GM12878 (cell line): ENCODE data around the gene PCBD1. TPM values are rescaled to one million over a fixed set of nuclear protein-coding genes. Genes with fewer than 3 reads are reported as not detected.

ENCODE experiments used
- ATAC-seq: fragments of 200-7000 bp; cut with Tn5 transposase; 3 replicates; pipeline ENCODE4 v1.9.1; 2020; ENCODE audit warnings: mild to moderate bottlenecking, moderate library complexity
- BruUV-seq: library from RNA; stranded (reverse); fragments of 400-500 nt; replicated peaks from 2 replicates; lab custom pipeline; 2021; lab: Mats Ljungman, UMichigan
- CTCF ChIA-PET: fragments of 300-600 bp; sonication (Branson Sonifier 250); formaldehyde crosslinking; extraction: SDS; loops from one replicate; lab custom pipeline; 2021; ENCODE audit warnings: inconsistent platforms; lab: Yijun Ruan, JAX
- POLR2A ChIA-PET: fragments of 350-600 bp; formaldehyde crosslinking; extraction: SDS; loops from one replicate; lab custom pipeline; 2021; ENCODE audit warnings: inconsistent platforms; lab: Charles Lee
- RAD21 ChIA-PET: fragments of 300-600 bp; sonication (Branson Sonifier 250); formaldehyde crosslinking; loops from one replicate; lab custom pipeline; 2023; ENCODE audit warnings: antibody characterized with exemption; ENCODE audit not compliant: unreplicated experiment; lab: Charles Lee
- SMC1A ChIA-PET: fragments of 300-600 bp; sonication (Branson Sonifier 250); formaldehyde crosslinking; loops from one replicate; lab custom pipeline; 2023; ENCODE audit not compliant: unreplicated experiment, uncharacterized antibody; lab: Charles Lee
- DNase-seq: peaks from one replicate; pipeline ENCODE4 v3.0.0-alpha.2; 2011; ENCODE audit warnings: low read depth, low spot score
- FAIRE-seq: peaks from 3 replicates; lab custom pipeline; 2011; peaks lifted over from hg19 to GRCh38; lab: Jason Lieb, UNC
- H2AFZ ChIP-seq: 2 replicates; pipeline ENCODE4 v1.6.0; 2011; ENCODE audit warnings: low read depth, low read length, control low read depth; ENCODE audit not compliant: control insufficient read depth
- H3K27ac ChIP-seq: 2 replicates; pipeline ENCODE4 v1.5.1; 2011; ENCODE audit warnings: control low read depth; ENCODE audit not compliant: control insufficient read depth, insufficient read depth
- H3K27me3 ChIP-seq, 2 experiments: replicated peaks in 1 of 2; 2 replicates each; pipeline versions ENCODE4 v1.6.0 to v1.6.1; 2011; ENCODE audit warnings: low read length in 1 of 2; ENCODE audit not compliant: control insufficient read depth in 2 of 2, insufficient read depth in 2 of 2
- H3K36me3 ChIP-seq, 2 experiments: 2 replicates each; pipeline ENCODE4 v1.5.1; 2011; ENCODE audit warnings: low read length in 1 of 2; ENCODE audit not compliant: control insufficient read depth in 2 of 2, insufficient read depth in 2 of 2
- H3K4me1 ChIP-seq: 2 replicates; pipeline ENCODE4 v1.6.1; 2011; ENCODE audit warnings: mild to moderate bottlenecking, low read length, moderate library complexity, mixed read lengths; ENCODE audit not compliant: control insufficient read depth, insufficient read depth
- H3K4me2 ChIP-seq: 2 replicates; pipeline ENCODE4 v1.6.0; 2011; ENCODE audit warnings: control low read depth; ENCODE audit not compliant: control insufficient read depth, insufficient read depth
- H3K4me3 ChIP-seq: fragments of 200-600 bp; sonication (generic); 2 replicates; pipeline ENCODE4 v1.5.1; 2016
- H3K79me2 ChIP-seq: 2 replicates; pipeline ENCODE4 v1.6.0; 2011; ENCODE audit warnings: low read length; ENCODE audit not compliant: control insufficient read depth, insufficient read depth
- H3K9ac ChIP-seq: 2 replicates; pipeline ENCODE4 v1.8.0; 2011; ENCODE audit warnings: low read length, control low read depth, mixed read lengths; ENCODE audit not compliant: control insufficient read depth, insufficient read depth
- H3K9me3 ChIP-seq: replicated peaks from 3 replicates; pipeline ENCODE4 v1.5.1; 2011; ENCODE audit warnings: mild to moderate bottlenecking, low read length; ENCODE audit not compliant: control insufficient read depth, insufficient read depth
- H4K20me1 ChIP-seq: 2 replicates; pipeline ENCODE4 v1.6.0; 2011; ENCODE audit not compliant: control insufficient read depth, insufficient read depth
- EGR1 ChIP-seq, 2 experiments: IDR thresholded peaks; 1 replicate in 1 of 2; 2 replicates in 1 of 2; pipeline ENCODE4 v1.6.1; 2011 to 2012; ENCODE audit warnings: low read depth in 2 of 2, low read length in 2 of 2, borderline replicate concordance in 1 of 2, mild to moderate bottlenecking in 1 of 2, moderate library complexity in 1 of 2
- EP300 ChIP-seq, 2 experiments: fragments of 150-350 bp in 1 of 2; IDR thresholded peaks; 2 replicates each; pipeline ENCODE4 v1.6.1; 2011 to 2012; ENCODE audit warnings: low read depth in 2 of 2, low read length in 2 of 2, borderline replicate concordance in 1 of 2, improper control_type of control experiment in 1 of 2, inconsistent platforms in 1 of 2; ENCODE audit not compliant: control insufficient read depth in 1 of 2
- FOS ChIP-seq: IDR thresholded peaks from 3 replicates; pipeline ENCODE4 v1.6.1; 2011; ENCODE audit warnings: borderline replicate concordance; ENCODE audit not compliant: insufficient read length; ENCODE audit errors: extremely low read depth
- MTA3 ChIP-seq: IDR thresholded peaks from 2 replicates; pipeline ENCODE4 v1.6.1; 2012; ENCODE audit warnings: low read length, inconsistent platforms, borderline replicate concordance
- POLR2AphosphoS2 ChIP-seq: IDR thresholded peaks from 2 replicates; pipeline ENCODE4 v1.6.1; 2011; ENCODE audit warnings: low read depth, mild to moderate bottlenecking, low read length, improper control_type of control experiment, moderate library complexity
- RB1 ChIP-seq: fragments of 450-650 bp; formaldehyde crosslinking; IDR thresholded peaks from 2 replicates; pipeline ENCODE4 v1.6.1; 2017; ENCODE audit warnings: mild to moderate bottlenecking, borderline replicate concordance
- RBBP5 ChIP-seq: fragments of 200-600 bp; sonication (generic); conservative IDR thresholded peaks from 2 replicates; pipeline ENCODE4 v1.6.1; 2016
- RCOR1 ChIP-seq: conservative IDR thresholded peaks from 2 replicates; pipeline ENCODE4 v1.6.1; 2012; ENCODE audit warnings: low read depth, low read length, improper control_type of control experiment
- SUPT20H ChIP-seq: IDR thresholded peaks from 2 replicates; pipeline ENCODE4 v1.6.1; 2011; ENCODE audit warnings: low read depth, mild to moderate bottlenecking, low read length, moderate library complexity, borderline replicate concordance; ENCODE audit not compliant: control insufficient read depth
- ZNF207 ChIP-seq: fragments of 450-650 bp; IDR thresholded peaks from 2 replicates; pipeline ENCODE4 v1.6.1; 2014; ENCODE audit warnings: antibody characterized with exemption, mild to moderate bottlenecking, borderline replicate concordance
- ZNF217 ChIP-seq: fragments of 450-650 bp; IDR thresholded peaks from 2 replicates; pipeline ENCODE4 v1.6.1; 2017; ENCODE audit warnings: antibody characterized with exemption, mild to moderate bottlenecking
- ZNF24 ChIP-seq: fragments of 450-650 bp; IDR thresholded peaks from 2 replicates; pipeline ENCODE4 v1.6.1; 2017; ENCODE audit warnings: antibody characterized with exemption, mild to moderate bottlenecking
- WGBS: methylation state at CpG from one replicate; pipeline ENCODE4 v1.1.6; 2016; ENCODE audit warnings: low lambda C conversion rate; ENCODE audit not compliant: insufficient replicate concordance, insufficient coverage; ENCODE audit errors: missing lambda C conversion rate; 5-methylcytosine and 5-hydroxymethylcytosine counted together
- in situ Hi-C: fragments of 300-500 bp; cut with MboI; formaldehyde crosslinking; loops from 9 replicates; pipeline ENCODE4 v1.14.3; 2018; ENCODE audit warnings: mixed read lengths
- intact Hi-C: fragments of 100-400 bp; cut with micrococcal nuclease; formaldehyde crosslinking; loops from one replicate; pipeline ENCODE4 v1.14.2; 2022; ENCODE audit not compliant: unreplicated experiment
- polyA plus RNA-seq, 11 experiments: library from polyadenylated mRNA; depleted of rRNA in 4 of 11; unstranded in 6 of 11; stranded (reverse) in 5 of 11; fragments of >200 nt; fragmentation: Nextera tagmentation in 4 of 11; fragmentation: Illumina TruSeq in 1 of 11; extraction: Ambion mirVana in 4 of 11; extraction: Trizol in 1 of 11; gene quantifications; 1 replicate in 1 of 11; 2 replicates in 10 of 11; pipeline versions ENCODE4 v1.2.1 to v1.2.3, GENCODE V29; 2011 to 2016; ENCODE audit warnings: inconsistent platforms in 2 of 11, missing spikeins in 2 of 11, low read depth in 1 of 11
- total RNA-seq, 4 experiments: library from RNA; depleted of rRNA in 3 of 4; stranded (reverse); fragments of >200 nt in 3 of 4; fragmentation: Illumina TruSeq in 1 of 4; extraction: Trizol in 1 of 4; gene quantifications; 2 replicates each; pipeline versions ENCODE4 v1.2.1 to v1.2.3, GENCODE V29; 2013 to 2021
- TF ChIP-seq, protein P1 (sequence below): IDR thresholded peaks from 2 replicates; pipeline ENCODE4 v1.6.1; 2011; ENCODE audit warnings: borderline replicate concordance, low read depth, mild to moderate bottlenecking, moderate library complexity, low read length; ENCODE audit not compliant: insufficient read depth, poor library complexity, severe bottlenecking

PCBD1 gene
- total and polyA plus RNA-seq, 10 of the 15 experiments (the other 5 are each of a cell fraction or from before 2014, with no cell fraction given), result 5.6 to 66.8 (median 34.2) TPM

DNA sequence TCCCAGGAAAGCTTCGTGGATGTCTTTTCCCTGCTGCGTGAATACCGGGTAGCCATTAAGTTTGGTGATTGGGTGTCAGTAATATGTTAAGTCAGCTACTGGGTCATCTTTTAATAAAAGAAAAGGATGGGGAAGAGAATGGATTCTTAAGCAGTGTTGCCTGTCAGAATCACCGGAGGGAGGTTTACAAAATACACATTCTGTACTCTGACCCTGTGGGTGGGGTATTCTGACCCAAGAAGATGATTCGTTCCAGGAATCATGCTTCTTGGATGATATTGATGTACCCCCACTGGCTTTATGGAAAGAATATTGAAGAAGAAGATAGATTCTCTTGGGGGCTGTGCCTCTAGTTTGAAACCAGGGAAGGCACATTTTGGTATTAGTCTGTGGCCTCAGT lies 54.3 kb downstream of the PCBD1 start:
- Histone ChIP-seq H3K9me3 (peaks cover 3% of the 10 kb centered on the region; the same call in 1 of the 3 replicates), H3K36me3 (no peaks in the 10 kb centered on the region), H3K9ac (no peak overlapping the region), H2AFZ (no peak overlapping the region), H3K4me2 (no peak overlapping the region), H3K4me1 (no peaks in the 10 kb centered on the region), H3K27ac (no peak overlapping the region), H3K79me2 (no peaks in the 10 kb centered on the region), H4K20me1 (no peaks in the 10 kb centered on the region), H3K27me3 (no peaks in the 10 kb centered on the region), H3K4me3 (no peak overlapping the region)
- DNase-seq (no peak), ATAC-seq (no peak), FAIRE-seq (no peak)
- CTCF ChIA-PET, result interaction anchor here (0.6 kb wide), 1 partner anchor 137 kb away, joined by 3 read pairs; no protein-coding TSS in a partner anchor
- RAD21 ChIA-PET, result no interaction called here
- in situ Hi-C loops, result no loop called here
- TF ChIP-seq FOS, result no peak
- no peak for TF ChIP-seq ZNF207
- TF ChIP-seq SUPT20H, result no peak
- BruUV-seq, result no TSS peak
- intact Hi-C loops, result no loop called here
- WGBS, result 98% methylated on average over 5 of the region's 5 CpGs
- SMC1A ChIA-PET, result interaction anchor here (0.8 to 1.8 kb wide), 2 partner anchors 15 to 34 kb away, joined by 3 to 5 read pairs; no protein-coding TSS in a partner anchor
- POLR2A ChIA-PET, result no interaction called here

DNA sequence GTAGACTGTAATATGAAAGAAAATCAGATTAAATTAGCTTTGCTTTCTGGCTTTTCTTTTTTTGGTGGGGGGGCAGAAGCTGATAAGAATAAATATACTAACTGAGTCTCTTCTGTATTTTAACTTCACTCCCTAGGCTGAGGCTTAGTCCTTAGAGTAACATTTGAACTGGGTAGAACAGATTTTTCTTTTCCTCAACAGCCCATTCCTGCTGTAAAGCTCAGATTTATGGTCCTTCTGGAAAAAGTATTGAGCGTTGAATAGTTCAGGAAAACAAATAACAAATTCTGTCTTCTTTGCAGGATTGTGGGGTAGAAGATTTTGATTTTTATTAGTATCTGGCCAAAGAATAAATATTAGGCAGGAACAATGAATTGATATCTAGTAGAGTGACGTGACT lies 54.8 kb downstream of the PCBD1 start:
- no peaks in the 10 kb centered on the region for H4K20me1 ChIP-seq
- RAD21 ChIA-PET, result no interaction called here
- no peaks in the 10 kb centered on the region for H3K27me3 ChIP-seq
- no peak overlapping the region for H3K4me3 ChIP-seq
- no peaks in the 10 kb centered on the region for H3K4me1 ChIP-seq
- ATAC-seq (no peak), DNase-seq (no peak), FAIRE-seq (no peak)
- no peaks in the 10 kb centered on the region for H3K79me2 ChIP-seq
- POLR2A ChIA-PET, result interaction anchor here (0.6 kb wide), 1 partner anchor 31 kb away, joined by 3 read pairs; no protein-coding TSS in a partner anchor
- H2AFZ ChIP-seq, result no peak overlapping the region
- in situ Hi-C loops (no loop called here), intact Hi-C loops (no loop called here)
- peaks cover 3% of the 10 kb centered on the region; the same call in 1 of the 3 replicates for H3K9me3 ChIP-seq
- no TSS peak for BruUV-seq
- no peak overlapping the region for H3K4me2 ChIP-seq
- TF ChIP-seq EP300 (IDR thresholded peaks at IDR 0.05; ENCODE audit: borderline replicate concordance in 1 of 2, control insufficient read depth in 1 of 2, low read depth in 2 of 2, low read length in 2 of 2), result no peak
- TF ChIP-seq EGR1 (IDR thresholded peaks at IDR 0.05; ENCODE audit: borderline replicate concordance in 1 of 2, low read depth in 2 of 2, low read length in 2 of 2), result no peak
- no peak for TF ChIP-seq ZNF217
- no peak for TF ChIP-seq POLR2AphosphoS2
- TF ChIP-seq ZNF207, result no peak
- no peak for TF ChIP-seq ZNF24
- TF ChIP-seq, protein P1, sequence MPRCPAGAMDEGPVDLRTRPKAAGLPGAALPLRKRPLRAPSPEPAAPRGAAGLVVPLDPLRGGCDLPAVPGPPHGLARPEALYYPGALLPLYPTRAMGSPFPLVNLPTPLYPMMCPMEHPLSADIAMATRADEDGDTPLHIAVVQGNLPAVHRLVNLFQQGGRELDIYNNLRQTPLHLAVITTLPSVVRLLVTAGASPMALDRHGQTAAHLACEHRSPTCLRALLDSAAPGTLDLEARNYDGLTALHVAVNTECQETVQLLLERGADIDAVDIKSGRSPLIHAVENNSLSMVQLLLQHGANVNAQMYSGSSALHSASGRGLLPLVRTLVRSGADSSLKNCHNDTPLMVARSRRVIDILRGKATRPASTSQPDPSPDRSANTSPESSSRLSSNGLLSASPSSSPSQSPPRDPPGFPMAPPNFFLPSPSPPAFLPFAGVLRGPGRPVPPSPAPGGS, result no peak
- no peak for TF ChIP-seq RBBP5
- TF ChIP-seq RB1, result no peak
- TF ChIP-seq MTA3, result no peak
- TF ChIP-seq RCOR1, result no peak
- CTCF ChIA-PET, result no interaction called here
- H3K36me3 ChIP-seq, result no peaks in the 10 kb centered on the region
- 95% methylated on average over 2 of the region's 2 CpGs for WGBS
- H3K27ac ChIP-seq, result no peak overlapping the region
- H3K9ac ChIP-seq, result no peak overlapping the region
- SMC1A ChIA-PET, result interaction anchor here (1.6 to 1.8 kb wide), 2 partner anchors 11 to 16 kb away, joined by 5 read pairs; no protein-coding TSS in a partner anchor
